Measurements from ENCODE around the gene RGS12. TPM values are rescaled to one million over a fixed set of nuclear protein-coding genes. Genes with fewer than 3 reads are reported as not detected.

RGS12 gene
- total and polyA plus RNA-seq, 7 donors: 3.0 to 21.6 (median 15.7) TPM

DNA sequence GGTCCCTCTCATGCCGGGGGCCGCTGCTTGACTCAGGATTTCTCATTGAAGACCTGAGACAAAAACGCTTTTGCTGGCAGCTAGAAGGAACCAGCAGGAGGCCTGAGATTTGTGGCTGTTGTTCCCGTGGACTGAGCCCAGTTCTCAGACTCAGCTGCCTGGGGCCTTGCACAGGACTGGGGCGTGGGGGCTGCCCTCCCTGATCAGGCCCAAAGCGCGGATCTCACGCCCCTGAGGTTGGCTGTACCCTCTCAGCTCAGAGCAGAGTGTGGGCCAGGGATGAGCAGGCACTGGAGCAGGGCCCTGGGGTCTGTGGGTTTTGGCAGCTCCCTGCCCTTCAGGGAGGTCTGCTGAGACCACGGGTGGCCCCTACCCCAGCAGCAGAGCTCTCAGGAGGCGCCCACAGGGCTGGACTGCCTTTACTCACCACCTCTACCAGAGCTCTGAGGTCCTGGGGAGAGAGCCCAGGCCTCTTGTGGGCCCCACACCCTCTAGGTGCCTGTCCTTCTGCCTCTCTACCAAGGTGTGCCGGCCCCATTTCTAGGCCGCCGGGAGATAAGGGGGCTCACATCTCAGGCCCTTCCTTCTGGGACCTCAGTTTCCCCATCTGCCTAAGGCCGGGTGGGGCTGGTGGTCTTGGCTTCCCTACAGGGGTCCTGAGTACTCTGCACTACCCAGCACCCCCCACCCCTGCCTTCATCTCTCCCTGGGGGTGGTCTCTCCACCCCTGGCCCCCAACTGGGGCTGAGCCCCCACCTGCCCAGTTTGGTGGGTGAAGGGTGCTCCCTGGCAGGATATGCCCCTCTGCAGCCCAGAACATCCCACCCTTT, 38.3 kb upstream of the RGS12 start:
- Histone ChIP-seq H3K36me3 (peaks cover 0 to 6% (median 0%) of the 10 kb centered on the region in 4 donors), H3K27me3 (no peaks in the 10 kb centered on the region), H3K27ac (no peak overlapping the region), H3K4me1 (peaks cover 0 to 4% (median 0%) of the 10 kb centered on the region in 4 donors), H3K4me3 (no peak overlapping the region), H3K9me3 (no peaks in the 10 kb centered on the region)
- TF ChIP-seq, protein P1, sequence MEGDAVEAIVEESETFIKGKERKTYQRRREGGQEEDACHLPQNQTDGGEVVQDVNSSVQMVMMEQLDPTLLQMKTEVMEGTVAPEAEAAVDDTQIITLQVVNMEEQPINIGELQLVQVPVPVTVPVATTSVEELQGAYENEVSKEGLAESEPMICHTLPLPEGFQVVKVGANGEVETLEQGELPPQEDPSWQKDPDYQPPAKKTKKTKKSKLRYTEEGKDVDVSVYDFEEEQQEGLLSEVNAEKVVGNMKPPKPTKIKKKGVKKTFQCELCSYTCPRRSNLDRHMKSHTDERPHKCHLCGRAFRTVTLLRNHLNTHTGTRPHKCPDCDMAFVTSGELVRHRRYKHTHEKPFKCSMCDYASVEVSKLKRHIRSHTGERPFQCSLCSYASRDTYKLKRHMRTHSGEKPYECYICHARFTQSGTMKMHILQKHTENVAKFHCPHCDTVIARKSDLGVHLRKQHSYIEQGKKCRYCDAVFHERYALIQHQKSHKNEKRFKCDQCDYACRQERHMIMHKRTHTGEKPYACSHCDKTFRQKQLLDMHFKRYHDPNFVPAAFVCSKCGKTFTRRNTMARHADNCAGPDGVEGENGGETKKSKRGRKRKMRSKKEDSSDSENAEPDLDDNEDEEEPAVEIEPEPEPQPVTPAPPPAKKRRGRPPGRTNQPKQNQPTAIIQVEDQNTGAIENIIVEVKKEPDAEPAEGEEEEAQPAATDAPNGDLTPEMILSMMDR (IDR thresholded peaks at IDR 0.05): no peak
- TF ChIP-seq EP300 (IDR thresholded peaks at IDR 0.05) (no peak), POLR2AphosphoS5 (IDR thresholded peaks at IDR 0.05) (no peak), POLR2A (IDR thresholded peaks at IDR 0.05) (no peak)
- WGBS, 2 donors: 92 to 95% methylated on average over 14 of the region's 14 CpGs
- intact Hi-C loops (cut with DNase I): no loop called here
- peak; percentile 45 for DNase-seq

DNA sequence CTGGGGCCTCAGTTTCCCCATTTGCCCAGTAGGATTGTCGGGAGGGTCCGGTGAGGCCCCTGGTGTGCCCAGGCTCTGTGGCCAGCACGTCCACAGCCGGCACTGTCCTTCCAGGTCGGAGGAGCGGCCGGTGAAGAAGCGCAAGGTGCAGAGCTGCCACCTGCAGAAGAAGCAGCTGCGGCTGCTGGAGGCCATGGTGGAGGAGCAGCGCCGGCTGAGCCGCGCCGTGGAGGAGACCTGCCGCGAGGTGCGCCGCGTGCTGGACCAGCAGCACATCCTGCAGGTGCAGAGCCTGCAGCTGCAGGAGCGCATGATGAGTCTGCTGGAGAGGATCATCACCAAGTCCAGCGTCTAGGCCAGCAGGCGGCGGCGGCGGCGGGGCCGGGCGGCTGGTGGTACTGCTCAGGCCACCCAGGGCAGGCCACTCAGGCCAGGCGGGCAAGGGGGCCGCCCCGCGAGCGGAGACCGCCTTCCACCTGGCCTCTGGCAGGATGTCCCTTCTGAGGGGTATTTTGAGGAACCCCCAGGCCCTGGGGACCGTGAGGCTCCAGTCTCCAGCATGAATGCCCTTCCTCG, 37.1 kb upstream of the RGS12 start:
- no peaks in the 10 kb centered on the region for H3K9me3 ChIP-seq
- intact Hi-C loops (cut with DNase I): no loop called here
- no peak for TF ChIP-seq EP300 (IDR thresholded peaks at IDR 0.05)
- TF ChIP-seq, protein P1 (IDR thresholded peaks at IDR 0.05): no peak
- no peak for TF ChIP-seq POLR2A (IDR thresholded peaks at IDR 0.05)
- no peak for TF ChIP-seq POLR2AphosphoS5 (IDR thresholded peaks at IDR 0.05)
- H3K27me3 ChIP-seq: no peaks in the 10 kb centered on the region
- H3K4me3 ChIP-seq: no peak overlapping the region
- DNase-seq: peak; percentile 54
- WGBS, 2 donors: 96 to 97% methylated on average over 36 of the region's 36 CpGs
- H3K36me3 ChIP-seq: peaks cover 0 to 6% (median 0%) of the 10 kb centered on the region in 4 donors
- H3K4me1 ChIP-seq: peaks cover 0 to 4% (median 0%) of the 10 kb centered on the region in 4 donors
- no peak overlapping the region for H3K27ac ChIP-seq

DNA sequence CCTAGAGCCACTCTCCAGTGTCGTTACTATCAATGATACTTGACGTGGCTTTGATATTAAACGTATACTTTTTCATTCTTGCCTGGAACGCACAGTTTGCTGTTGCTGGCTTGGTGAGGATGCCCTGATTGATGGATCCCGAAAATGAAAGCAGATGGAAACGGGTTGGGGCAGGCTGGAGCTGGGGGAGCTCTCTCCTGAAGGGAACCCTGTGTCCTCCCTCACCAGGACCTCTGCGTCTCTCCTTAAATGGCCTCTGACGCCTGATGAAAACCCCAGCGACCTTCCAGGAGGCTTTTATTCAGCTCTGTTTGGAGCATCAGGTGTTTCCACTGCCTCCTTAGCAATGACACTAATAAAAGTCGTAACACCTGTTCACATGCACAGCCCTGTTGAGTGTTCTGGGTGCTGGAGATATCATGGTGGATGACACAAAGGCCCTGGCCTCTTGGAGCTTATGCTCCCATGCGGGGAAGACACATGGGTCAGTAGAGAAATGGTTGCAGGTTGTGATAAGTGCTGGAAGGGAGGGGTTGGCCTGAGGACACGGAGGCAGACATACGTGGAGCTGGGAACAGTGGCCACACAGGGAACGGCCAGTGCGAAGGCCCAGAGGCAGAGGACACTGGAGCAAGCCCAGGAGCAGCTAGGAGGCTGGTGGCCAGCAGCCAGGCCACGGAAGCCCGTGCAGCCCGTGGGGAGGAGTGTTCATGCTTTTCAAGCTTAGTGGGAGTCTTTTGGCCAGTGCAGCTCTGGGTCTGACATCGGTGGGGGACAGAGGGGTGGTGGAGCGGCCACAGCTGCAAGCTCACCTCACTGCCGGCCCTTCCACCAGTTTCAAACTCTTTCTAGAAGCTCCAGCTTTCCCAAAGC, 36.4 kb upstream of the RGS12 start:
- no peak overlapping the region for H3K4me3 ChIP-seq
- intact Hi-C loops (cut with DNase I): no loop called here
- H3K27ac ChIP-seq: no peak overlapping the region
- WGBS, 2 donors: 67 to 89% methylated on average over 21 of the region's 21 CpGs
- no peaks in the 10 kb centered on the region for H3K9me3 ChIP-seq
- DNase-seq: peak; percentile 41
- no peaks in the 10 kb centered on the region for H3K27me3 ChIP-seq
- H3K36me3 ChIP-seq: peaks cover 0 to 6% (median 0%) of the 10 kb centered on the region in 4 donors
- H3K4me1 ChIP-seq: no peaks in the 10 kb centered on the region
- TF ChIP-seq, protein P1 (IDR thresholded peaks at IDR 0.05): no peak
- TF ChIP-seq POLR2AphosphoS5 (IDR thresholded peaks at IDR 0.05) (no peak), POLR2A (IDR thresholded peaks at IDR 0.05) (no peak), EP300 (IDR thresholded peaks at IDR 0.05) (no peak)

DNA sequence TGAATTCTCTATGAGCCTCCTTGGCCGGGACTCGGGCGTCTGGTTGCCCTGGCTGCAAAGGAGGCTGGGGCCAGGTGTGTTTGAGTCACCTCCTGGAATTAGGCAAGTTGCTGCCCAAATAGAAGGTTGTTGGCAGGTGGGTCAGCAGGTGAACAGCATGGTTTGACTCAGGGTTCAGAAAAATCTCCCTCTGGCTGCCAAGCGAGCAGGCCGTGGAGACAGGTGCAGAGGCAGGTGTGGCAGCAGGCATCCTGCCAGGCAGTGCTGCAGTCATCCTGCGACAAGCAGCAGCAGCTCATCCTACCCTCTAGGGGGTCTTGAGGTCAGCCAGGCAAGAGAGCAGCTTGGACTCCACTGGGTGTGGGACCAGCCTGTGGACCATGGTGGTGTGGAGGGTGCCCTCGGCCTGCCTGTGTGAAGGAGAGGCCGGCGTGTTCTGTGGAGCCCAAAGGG, 35.7 kb upstream of the RGS12 start:
- Histone ChIP-seq H3K27me3 (no peaks in the 10 kb centered on the region), H3K27ac (no peak overlapping the region), H3K4me1 (no peaks in the 10 kb centered on the region), H3K36me3 (peaks cover 0 to 6% (median 0%) of the 10 kb centered on the region in 4 donors), H3K4me3 (no peak overlapping the region), H3K9me3 (no peaks in the 10 kb centered on the region)
- no peak for DNase-seq
- TF ChIP-seq POLR2A (IDR thresholded peaks at IDR 0.05) (no peak), POLR2AphosphoS5 (IDR thresholded peaks at IDR 0.05) (no peak), EP300 (IDR thresholded peaks at IDR 0.05) (no peak)
- TF ChIP-seq, protein P1 (IDR thresholded peaks at IDR 0.05): no peak
- intact Hi-C loops (cut with DNase I): no loop called here
- WGBS, 2 donors: 31 to 77% methylated on average over 9 of the region's 9 CpGs

Data from sigmoid colon (tissue), 7 donors.